H9 (cell line): Measurements from ENCODE around the gene DNAI7. TPM values are rescaled to one million over a fixed set of nuclear protein-coding genes. Genes with fewer than 3 reads are reported as not detected.

Source experiments
- DNase-seq: peaks from one replicate; pipeline ENCODE4 v3.0.0-alpha.2; 2017
- H2AFZ ChIP-seq: one replicate; pipeline ENCODE4 v1.6.1; 2013; ENCODE audit warnings: mild to moderate bottlenecking, low read length, control low read depth, moderate library complexity
- H2AK5ac ChIP-seq: 2 replicates; pipeline ENCODE4 v1.6.1; 2013; ENCODE audit warnings: low read length, control low read depth, mixed read lengths; ENCODE audit not compliant: insufficient read length
- H2BK120ac ChIP-seq: one replicate; pipeline ENCODE4 v1.6.1; 2013; ENCODE audit warnings: low read depth, mild to moderate bottlenecking, low read length, control low read depth, inconsistent platforms; ENCODE audit not compliant: poor library complexity, severe bottlenecking
- H2BK12ac ChIP-seq: 2 replicates; pipeline ENCODE4 v1.6.1; 2013; ENCODE audit warnings: low read length, control low read depth, mixed read lengths, low read depth; ENCODE audit not compliant: insufficient read length
- H2BK15ac ChIP-seq: 2 replicates; pipeline ENCODE4 v1.6.1; 2013; ENCODE audit warnings: low read depth, low read length, control low read depth
- H2BK20ac ChIP-seq: one replicate; pipeline ENCODE4 v1.6.1; 2013; ENCODE audit warnings: low read depth, mild to moderate bottlenecking, low read length, control low read depth, inconsistent platforms; ENCODE audit not compliant: poor library complexity, severe bottlenecking
- H2BK5ac ChIP-seq: 2 replicates; pipeline ENCODE4 v1.6.1; 2013; ENCODE audit warnings: low read length, control low read depth, mixed read lengths; ENCODE audit not compliant: insufficient read length
- H3K14ac ChIP-seq: 2 replicates; pipeline ENCODE4 v1.6.1; 2013; ENCODE audit warnings: low read length, control low read depth; ENCODE audit not compliant: insufficient read depth
- H3K18ac ChIP-seq: 2 replicates; pipeline ENCODE4 v1.6.1; 2013; ENCODE audit warnings: low read depth, mild to moderate bottlenecking, mixed read lengths, low read length, control low read depth; ENCODE audit not compliant: insufficient read length
- H3K23ac ChIP-seq: 2 replicates; pipeline ENCODE4 v1.6.1; 2013; ENCODE audit warnings: low read length, control low read depth, mixed read lengths, low read depth; ENCODE audit not compliant: insufficient read length
- H3K23me2 ChIP-seq: 2 replicates; pipeline ENCODE4 v1.6.1; 2013; ENCODE audit warnings: low read depth, mild to moderate bottlenecking, mixed read lengths, low read length, control low read depth; ENCODE audit not compliant: insufficient read length, poor library complexity, severe bottlenecking
- H3K27ac ChIP-seq: 2 replicates; pipeline ENCODE4 v1.5.1; 2013; ENCODE audit warnings: low read length, control low read depth, mixed read lengths, low read depth; ENCODE audit not compliant: insufficient read length
- H3K27me3 ChIP-seq: 2 replicates; pipeline ENCODE4 v1.6.1; 2013; ENCODE audit warnings: low read length, control low read depth, inconsistent platforms; ENCODE audit not compliant: insufficient read depth
- H3K4ac ChIP-seq: 2 replicates; pipeline ENCODE4 v1.6.1; 2013; ENCODE audit warnings: low read depth, mild to moderate bottlenecking, control low read depth, inconsistent platforms, low read length, moderate library complexity
- H3K4me1 ChIP-seq: 2 replicates; pipeline ENCODE4 v1.6.1; 2013; ENCODE audit warnings: low read length, control low read depth, inconsistent platforms; ENCODE audit not compliant: insufficient read depth
- H3K4me2 ChIP-seq: 2 replicates; pipeline ENCODE4 v1.6.1; 2013; ENCODE audit warnings: low read length, control low read depth, mixed read lengths; ENCODE audit not compliant: insufficient read length, insufficient read depth
- H3K56ac ChIP-seq: 2 replicates; pipeline ENCODE4 v1.6.1; 2013; ENCODE audit warnings: low read depth, mild to moderate bottlenecking, mixed read lengths, low read length, control low read depth; ENCODE audit not compliant: insufficient read length
- H3K79me1 ChIP-seq: 2 replicates; pipeline ENCODE4 v1.6.1; 2013; ENCODE audit warnings: low read depth, mild to moderate bottlenecking, moderate library complexity, low read length, control low read depth, inconsistent platforms; ENCODE audit not compliant: insufficient read depth, poor library complexity, severe bottlenecking
- H3K79me2 ChIP-seq: 2 replicates; pipeline ENCODE4 v1.6.1; 2013; ENCODE audit warnings: low read length, control low read depth, inconsistent platforms; ENCODE audit not compliant: insufficient read depth
- H3K9ac ChIP-seq: 2 replicates; pipeline ENCODE4 v1.6.1; 2013; ENCODE audit warnings: low read length, control low read depth, mixed read lengths; ENCODE audit not compliant: insufficient read length; ENCODE audit errors: extremely low read depth
- H3K9me3 ChIP-seq: one replicate; pipeline ENCODE4 v1.6.1; 2013; ENCODE audit warnings: low read depth, low read length, inconsistent platforms; ENCODE audit not compliant: control insufficient read depth
- H3T11ph ChIP-seq: one replicate; pipeline ENCODE4 v1.6.1; 2013; ENCODE audit warnings: mild to moderate bottlenecking, low read length, control low read depth, inconsistent platforms
- H4K20me1 ChIP-seq: one replicate; pipeline ENCODE4 v1.6.1; 2013; ENCODE audit not compliant: control insufficient read depth, insufficient read length, insufficient read depth
- H4K5ac ChIP-seq: 2 replicates; pipeline ENCODE4 v1.6.1; 2013; ENCODE audit warnings: low read depth, mild to moderate bottlenecking, mixed read lengths, low read length, control low read depth; ENCODE audit not compliant: insufficient read length
- H4K8ac ChIP-seq: replicated peaks from 2 replicates; pipeline ENCODE4 v1.6.1; 2013; ENCODE audit warnings: low read length, control low read depth, mixed read lengths, low read depth; ENCODE audit not compliant: insufficient read length
- H4K91ac ChIP-seq: 2 replicates; pipeline ENCODE4 v1.6.1; 2013; ENCODE audit warnings: low read depth, mild to moderate bottlenecking, moderate library complexity, mixed read lengths, low read length, control low read depth; ENCODE audit not compliant: insufficient read length
- H3K27ac Mint-ChIP-seq, 3 experiments: 2 replicates in 2 of 3; 3 replicates in 1 of 3; pipeline ENCODE4 v1.8.0; 2020 to 2021; ENCODE audit warnings: mixed read lengths in 3 of 3, mild to moderate bottlenecking in 1 of 3, moderate library complexity in 1 of 3
- H3K27me3 Mint-ChIP-seq: 2 replicates; pipeline ENCODE4 v1.8.0; 2021; ENCODE audit warnings: low read depth, mild to moderate bottlenecking, moderate library complexity, mixed read lengths
- H3K36me3 Mint-ChIP-seq, 3 experiments: 2 replicates in 2 of 3; 3 replicates in 1 of 3; pipeline ENCODE4 v1.8.0; 2020 to 2021; ENCODE audit warnings: low read depth in 3 of 3, mixed read lengths in 3 of 3; ENCODE audit not compliant: insufficient read depth in 1 of 3
- H3K4me1 Mint-ChIP-seq, 2 experiments: 2 replicates each; pipeline ENCODE4 v1.8.0; 2020; ENCODE audit warnings: mixed read lengths in 2 of 2
- H3K4me3 Mint-ChIP-seq, 2 experiments: 2 replicates in 1 of 2; 3 replicates in 1 of 2; pipeline ENCODE4 v1.8.0; 2020 to 2021; ENCODE audit warnings: mild to moderate bottlenecking in 2 of 2, mixed read lengths in 2 of 2, moderate library complexity in 1 of 2
- H3K9me3 Mint-ChIP-seq, 2 experiments: 2 replicates in 1 of 2; 3 replicates in 1 of 2; pipeline ENCODE4 v1.8.0; 2020; ENCODE audit warnings: mild to moderate bottlenecking in 2 of 2, mixed read lengths in 2 of 2, moderate library complexity in 1 of 2
- WGBS: extraction: QIAGEN DNeasy Blood & Tissue Kit; methylation state at CpG from one replicate; pipeline ENCODE4 v1.1.7; 2013; ENCODE audit warnings: missing lambda C conversion rate, low lambda C conversion rate, mixed read lengths; ENCODE audit not compliant: insufficient read length; ENCODE audit errors: extremely low coverage; 5-methylcytosine and 5-hydroxymethylcytosine counted together
- total RNA-seq: library from RNA; stranded (reverse); gene quantifications from 2 replicates; pipeline ENCODE4 v1.2.1, GENCODE V29; 2021
- TF ChIP-seq, protein P1 (sequence below): fragments of 200-600 bp; sonication (generic); conservative IDR thresholded peaks from 3 replicates; pipeline ENCODE4 v1.8.0; 2021; ENCODE audit warnings: antibody characterized with exemption, mild to moderate bottlenecking

DNAI7 gene
- total RNA-seq, 1 experiment from 2014 or later = not detected

DNA sequence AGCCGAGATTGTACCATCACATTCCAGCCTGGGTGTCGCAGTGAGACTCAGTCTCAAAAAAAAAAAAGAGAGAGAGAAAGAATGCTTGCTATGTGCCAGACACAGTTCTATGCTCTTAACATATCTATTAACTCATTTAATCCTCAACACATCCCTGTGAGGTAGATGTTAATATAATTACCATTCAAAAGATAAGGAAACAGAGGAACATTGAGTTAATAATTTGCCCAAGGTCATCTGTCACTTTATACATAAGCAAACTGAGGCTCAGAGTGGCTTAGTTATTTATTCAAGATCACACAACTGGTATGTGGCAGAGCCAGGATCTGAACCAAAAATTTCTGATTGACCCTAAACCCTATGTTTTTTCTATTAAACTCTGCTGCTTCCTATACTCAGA is 129.9 kb downstream of the DNAI7 start:
- Histone ChIP-seq H2BK120ac (no peak overlapping the region), H3K27me3 (no peaks in the 10 kb centered on the region)
- H3K27ac Mint-ChIP-seq = no peak overlapping the region; a peak in 1 of 7 replicates

More for the DNA sequence above, 129.9 kb downstream of the DNAI7 start:
- Histone ChIP-seq H2BK12ac (no peak overlapping the region), H2BK20ac (no peak overlapping the region), H4K20me1 (no peaks in the 10 kb centered on the region), H3T11ph (no peak overlapping the region), H3K14ac (no peak overlapping the region), H3K9me3 (no peaks in the 10 kb centered on the region), H3K56ac (no peak overlapping the region), H3K18ac (no peak overlapping the region), H4K5ac (no peak overlapping the region), H2BK15ac (no peak overlapping the region), H3K4ac (no peak overlapping the region), H2BK5ac (no peak overlapping the region), H2AK5ac (no peak overlapping the region), H3K4me1 (no peaks in the 10 kb centered on the region; the same call in 1 of the 2 replicates), H3K4me2 (no peak overlapping the region), H4K8ac (no peak overlapping the region), H3K9ac (no peak overlapping the region), H3K79me1 (no peaks in the 10 kb centered on the region), H3K23ac (no peak overlapping the region), H4K91ac (no peak overlapping the region), H3K79me2 (no peaks in the 10 kb centered on the region), H2AFZ (no peak overlapping the region), H3K27ac (no peak overlapping the region), H3K23me2 (no peaks in the 10 kb centered on the region)
- Mint-ChIP-seq H3K4me1 (peaks cover 28 to 29% of the 10 kb centered on the region in 2 experiments), H3K9me3 (no peaks in the 10 kb centered on the region), H3K36me3 (no peaks in the 10 kb centered on the region), H3K4me3 (no peak overlapping the region), H3K27me3 (no peaks in the 10 kb centered on the region; the same call in 1 of the 2 replicates)
- WGBS = no CpG with 5 or more reads among the region's 2 CpGs
- no peak for DNase-seq
- TF ChIP-seq, protein P1, sequence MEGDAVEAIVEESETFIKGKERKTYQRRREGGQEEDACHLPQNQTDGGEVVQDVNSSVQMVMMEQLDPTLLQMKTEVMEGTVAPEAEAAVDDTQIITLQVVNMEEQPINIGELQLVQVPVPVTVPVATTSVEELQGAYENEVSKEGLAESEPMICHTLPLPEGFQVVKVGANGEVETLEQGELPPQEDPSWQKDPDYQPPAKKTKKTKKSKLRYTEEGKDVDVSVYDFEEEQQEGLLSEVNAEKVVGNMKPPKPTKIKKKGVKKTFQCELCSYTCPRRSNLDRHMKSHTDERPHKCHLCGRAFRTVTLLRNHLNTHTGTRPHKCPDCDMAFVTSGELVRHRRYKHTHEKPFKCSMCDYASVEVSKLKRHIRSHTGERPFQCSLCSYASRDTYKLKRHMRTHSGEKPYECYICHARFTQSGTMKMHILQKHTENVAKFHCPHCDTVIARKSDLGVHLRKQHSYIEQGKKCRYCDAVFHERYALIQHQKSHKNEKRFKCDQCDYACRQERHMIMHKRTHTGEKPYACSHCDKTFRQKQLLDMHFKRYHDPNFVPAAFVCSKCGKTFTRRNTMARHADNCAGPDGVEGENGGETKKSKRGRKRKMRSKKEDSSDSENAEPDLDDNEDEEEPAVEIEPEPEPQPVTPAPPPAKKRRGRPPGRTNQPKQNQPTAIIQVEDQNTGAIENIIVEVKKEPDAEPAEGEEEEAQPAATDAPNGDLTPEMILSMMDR = no peak
